ENCODE measurements around the gene DSC1.

The DSC1 gene

DNA sequence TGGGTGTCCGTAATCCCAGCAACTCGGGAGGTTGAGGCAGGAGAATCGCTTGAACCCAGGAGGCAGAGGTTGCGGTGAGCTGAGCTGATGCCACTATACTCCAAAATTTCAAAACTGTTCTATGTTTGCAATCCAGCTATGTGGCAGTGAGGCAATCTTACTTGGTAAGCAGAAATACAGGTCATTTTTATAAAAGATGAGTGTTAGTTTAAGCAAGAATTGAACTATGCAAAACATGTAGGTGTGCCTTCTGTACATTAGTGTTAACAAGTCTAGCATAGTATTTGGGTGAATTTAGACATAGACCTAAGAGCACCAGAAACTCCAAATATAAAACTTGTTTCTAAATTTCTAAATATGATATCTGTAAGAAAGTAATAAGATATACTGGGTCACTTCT is 7.2 kb downstream of the DSC1 start:
- Histone ChIP-seq H3K79me2 (ENCODE audit: insufficient read depth, low read length) (no peaks in the 10 kb centered on the region), H3K9me2 (replicated peaks; ENCODE audit: insufficient read depth, low read length) (no peaks in the 10 kb centered on the region), H4K20me1 (ENCODE audit: low read depth, low read length) (no peaks in the 10 kb centered on the region), H3K4me2 (ENCODE audit: low read depth, low read length, poor library complexity, severe bottlenecking) (no peak overlapping the region), H3K9ac (ENCODE audit: low read length) (no peak overlapping the region), H3K9me3 (ENCODE audit: insufficient read depth, low read length) (no peaks in the 10 kb centered on the region), H3K4me3 (ENCODE audit: insufficient read depth, low read length, poor library complexity, severe bottlenecking) (no peak overlapping the region), H2AFZ (ENCODE audit: low read depth, low read length, severe bottlenecking) (no peak overlapping the region), H3F3A (ENCODE audit: insufficient read depth) (no peaks in the 10 kb centered on the region), H3K27me3 (ENCODE audit: low read length) (no peaks in the 10 kb centered on the region), H3K36me3 (ENCODE audit: low read length) (no peaks in the 10 kb centered on the region), H3K27ac (ENCODE audit: low read depth, low read length) (no peak overlapping the region)
- TF ChIP-seq EZH2phosphoT487 (conservative IDR thresholded peaks at IDR 0.05; ENCODE audit: low read length) = no peak
- TF ChIP-seq, protein P1, sequence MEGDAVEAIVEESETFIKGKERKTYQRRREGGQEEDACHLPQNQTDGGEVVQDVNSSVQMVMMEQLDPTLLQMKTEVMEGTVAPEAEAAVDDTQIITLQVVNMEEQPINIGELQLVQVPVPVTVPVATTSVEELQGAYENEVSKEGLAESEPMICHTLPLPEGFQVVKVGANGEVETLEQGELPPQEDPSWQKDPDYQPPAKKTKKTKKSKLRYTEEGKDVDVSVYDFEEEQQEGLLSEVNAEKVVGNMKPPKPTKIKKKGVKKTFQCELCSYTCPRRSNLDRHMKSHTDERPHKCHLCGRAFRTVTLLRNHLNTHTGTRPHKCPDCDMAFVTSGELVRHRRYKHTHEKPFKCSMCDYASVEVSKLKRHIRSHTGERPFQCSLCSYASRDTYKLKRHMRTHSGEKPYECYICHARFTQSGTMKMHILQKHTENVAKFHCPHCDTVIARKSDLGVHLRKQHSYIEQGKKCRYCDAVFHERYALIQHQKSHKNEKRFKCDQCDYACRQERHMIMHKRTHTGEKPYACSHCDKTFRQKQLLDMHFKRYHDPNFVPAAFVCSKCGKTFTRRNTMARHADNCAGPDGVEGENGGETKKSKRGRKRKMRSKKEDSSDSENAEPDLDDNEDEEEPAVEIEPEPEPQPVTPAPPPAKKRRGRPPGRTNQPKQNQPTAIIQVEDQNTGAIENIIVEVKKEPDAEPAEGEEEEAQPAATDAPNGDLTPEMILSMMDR (IDR thresholded peaks at IDR 0.05; ENCODE audit: insufficient read depth, low read length, poor library complexity, severe bottlenecking) = no peak

GRCh38 chr18:31154181-31154580 is 8.5 kb downstream of the DSC1 start:
- Histone ChIP-seq H3K9ac (ENCODE audit: low read length) (no peak overlapping the region), H4K20me1 (ENCODE audit: low read depth, low read length) (no peaks in the 10 kb centered on the region), H3K4me3 (ENCODE audit: insufficient read depth, low read length, poor library complexity, severe bottlenecking) (no peak overlapping the region), H3F3A (ENCODE audit: insufficient read depth) (no peaks in the 10 kb centered on the region), H2AFZ (ENCODE audit: low read depth, low read length, severe bottlenecking) (no peak overlapping the region), H3K36me3 (ENCODE audit: low read length) (no peaks in the 10 kb centered on the region), H3K4me2 (ENCODE audit: low read depth, low read length, poor library complexity, severe bottlenecking) (no peak overlapping the region), H3K27me3 (ENCODE audit: low read length) (no peaks in the 10 kb centered on the region), H3K9me3 (ENCODE audit: insufficient read depth, low read length) (0 out of 2 replicates have a peak, but pooled peaks cover 4% of the 10 kb centered on the region), H3K9me2 (replicated peaks; ENCODE audit: insufficient read depth, low read length) (no peaks in the 10 kb centered on the region), H3K79me2 (ENCODE audit: insufficient read depth, low read length) (no peaks in the 10 kb centered on the region), H3K27ac (ENCODE audit: low read depth, low read length) (no peak overlapping the region)
- no peak for TF ChIP-seq EZH2phosphoT487 (conservative IDR thresholded peaks at IDR 0.05; ENCODE audit: low read length)
- TF ChIP-seq, protein P1 (IDR thresholded peaks at IDR 0.05; ENCODE audit: insufficient read depth, low read length, poor library complexity, severe bottlenecking) = no peak

DNA sequence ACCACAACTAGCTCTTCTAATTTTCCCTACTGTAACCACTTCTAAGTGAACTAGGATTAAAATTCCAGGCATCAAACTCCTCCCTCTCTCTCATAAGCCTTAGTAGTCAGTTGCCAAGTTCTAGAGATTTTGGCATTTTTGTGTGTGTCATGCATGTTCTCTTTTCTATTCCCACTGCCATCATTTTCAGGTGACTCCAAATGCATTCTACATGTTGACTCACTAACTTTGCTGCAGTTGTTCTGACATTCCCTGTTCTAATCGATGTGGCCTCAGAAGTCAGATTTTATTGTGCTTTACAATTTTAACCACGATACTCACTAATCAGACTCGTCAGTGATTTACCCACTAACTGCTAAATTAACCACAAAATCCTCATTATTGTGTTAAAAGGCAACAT is 13.3 kb downstream of the DSC1 start:
- no peaks in the 10 kb centered on the region for H3F3A ChIP-seq (ENCODE audit: insufficient read depth)
- no peak overlapping the region for H3K9ac ChIP-seq (ENCODE audit: low read length)
- no peak overlapping the region for H3K27ac ChIP-seq (ENCODE audit: low read depth, low read length)
- no peaks in the 10 kb centered on the region for H4K20me1 ChIP-seq (ENCODE audit: low read depth, low read length)
- no peaks in the 10 kb centered on the region for H3K27me3 ChIP-seq (ENCODE audit: low read length)
- H3K4me2 ChIP-seq (ENCODE audit: low read depth, low read length, poor library complexity, severe bottlenecking) = no peak overlapping the region
- TF ChIP-seq EZH2phosphoT487 (conservative IDR thresholded peaks at IDR 0.05; ENCODE audit: low read length) = no peak
- TF ChIP-seq, protein P1 (IDR thresholded peaks at IDR 0.05; ENCODE audit: insufficient read depth, low read length, poor library complexity, severe bottlenecking) = no peak
- no peaks in the 10 kb centered on the region for H3K36me3 ChIP-seq (ENCODE audit: low read length)
- H3K9me3 ChIP-seq (ENCODE audit: insufficient read depth, low read length) = 0 out of 2 replicates have a peak, but pooled peaks cover 5% of the 10 kb centered on the region
- H3K79me2 ChIP-seq (ENCODE audit: insufficient read depth, low read length) = no peaks in the 10 kb centered on the region
- no peak overlapping the region for H3K4me3 ChIP-seq (ENCODE audit: insufficient read depth, low read length, poor library complexity, severe bottlenecking)
- no peak overlapping the region for H2AFZ ChIP-seq (ENCODE audit: low read depth, low read length, severe bottlenecking)
- H3K9me2 ChIP-seq (replicated peaks; ENCODE audit: insufficient read depth, low read length) = no peaks in the 10 kb centered on the region

Data from SU-DHL-6 (cell line).